HG02571 (cell line): Measurements from ENCODE around the gene RND1.
"Not testable (repeated sequence)": the region's sequence is repeated elsewhere in the genome, so short reads cannot be mapped to it uniquely, and the experiment has no call there.

Source experiments
- ATAC-seq: cut with Tn5 transposase; IDR thresholded peaks from one replicate; pipeline ENCODE4 v1.9.1; 2021; ENCODE audit warnings: mild to moderate bottlenecking, moderate library complexity; ENCODE audit not compliant: unreplicated experiment

The RND1 gene

GRCh38 chr12:48865281-48866051 is at the start of gene RND1:
Gene RND1, minus strand, starts transcription at chr12:48865870. Its CDS starts 103 bp downstream, at chr12:48865767.
- peak; percentile 89 for ATAC-seq

DNA sequence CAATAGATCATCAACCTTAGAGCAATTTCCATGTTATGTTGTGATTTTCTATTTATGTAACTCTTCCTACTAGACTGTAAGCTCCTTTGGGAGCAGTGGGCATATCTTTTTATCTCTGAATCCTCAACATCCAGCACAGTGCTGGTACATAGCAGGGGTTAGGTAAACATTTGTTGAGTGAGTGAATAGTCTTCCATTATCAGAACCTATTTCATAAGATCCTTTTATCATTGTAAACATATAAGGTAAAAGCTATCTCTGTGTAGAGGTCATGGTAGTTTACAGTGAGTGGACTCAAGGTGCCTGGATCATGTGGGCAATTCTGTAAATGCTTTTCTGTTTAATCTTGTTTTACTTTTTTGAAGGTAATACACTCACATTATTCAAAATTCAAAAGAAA is 44.5 kb upstream of the RND1 start:
- ATAC-seq = no peak

GRCh38 chr12:48909698-48910097 is 44.0 kb upstream of the RND1 start:
- ATAC-seq = not testable (repeated sequence)

DNA sequence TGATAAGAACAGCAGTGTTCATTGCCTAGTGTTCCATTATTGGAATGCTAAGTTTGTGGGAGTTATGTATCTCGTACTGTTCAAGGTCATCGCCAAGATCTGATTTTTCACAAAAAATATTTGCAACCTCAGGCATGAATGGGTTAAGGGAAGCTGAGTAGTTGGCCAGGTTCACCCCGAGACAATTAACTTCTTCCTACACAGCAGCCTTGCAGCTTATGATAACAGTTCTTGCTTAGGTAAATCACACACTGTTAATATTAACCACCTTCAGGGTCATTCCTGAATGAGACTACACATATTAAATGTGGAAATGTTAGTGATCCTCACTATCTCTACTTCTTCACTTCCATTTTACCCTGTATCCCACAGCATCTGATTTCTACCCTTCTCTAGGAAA is 41.6 kb upstream of the RND1 start:
- no peak for ATAC-seq

DNA sequence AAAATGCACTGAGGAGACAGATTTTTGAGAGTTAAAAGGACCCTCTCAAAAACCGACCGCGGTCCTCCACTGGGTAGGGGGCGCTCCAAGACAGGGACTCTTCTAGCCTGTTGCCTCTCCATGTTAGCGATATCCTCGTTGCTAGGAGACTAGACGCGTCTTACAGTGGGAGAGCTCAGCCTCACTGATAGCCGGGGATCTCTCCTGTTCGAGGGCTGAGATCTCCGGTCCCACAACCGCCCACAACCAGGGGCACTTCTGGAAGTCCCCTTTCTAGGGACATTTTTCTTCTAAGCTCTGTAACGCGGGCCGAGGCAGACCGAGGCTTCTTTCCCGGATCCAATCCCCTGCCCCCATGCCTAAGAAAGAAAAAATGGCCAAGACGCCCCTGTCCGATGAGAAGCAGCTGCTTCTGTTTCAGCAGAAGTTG is 38.3 kb upstream of the RND1 start:
- peak; percentile 62 for ATAC-seq

GRCh38 chr12:48903363-48903981 is 37.8 kb upstream of the RND1 start:
- no peak for ATAC-seq

- ATAC-seq = no peak
Observed at GRCh38 chr12:48901278-48901677, 35.6 kb upstream of the RND1 start.

DNA sequence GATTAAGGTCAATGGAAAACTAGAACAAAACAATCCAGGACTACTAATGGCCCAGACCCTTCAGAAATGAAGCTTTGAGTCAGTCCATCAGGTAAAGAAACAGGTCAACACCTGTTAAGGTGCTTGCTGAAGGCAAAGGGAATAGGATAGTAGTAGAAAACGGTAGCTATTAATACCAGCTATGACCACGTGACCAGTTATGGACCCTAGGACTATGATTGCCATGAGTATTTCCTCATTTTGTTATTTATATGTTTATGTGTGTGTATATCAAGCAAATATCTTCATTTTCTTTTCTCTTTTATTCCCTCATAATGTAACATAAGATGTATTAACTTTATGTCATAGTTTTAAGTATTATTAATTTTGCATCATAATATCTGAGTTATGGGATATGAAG is 34.0 kb upstream of the RND1 start:
- no peak for ATAC-seq

DNA sequence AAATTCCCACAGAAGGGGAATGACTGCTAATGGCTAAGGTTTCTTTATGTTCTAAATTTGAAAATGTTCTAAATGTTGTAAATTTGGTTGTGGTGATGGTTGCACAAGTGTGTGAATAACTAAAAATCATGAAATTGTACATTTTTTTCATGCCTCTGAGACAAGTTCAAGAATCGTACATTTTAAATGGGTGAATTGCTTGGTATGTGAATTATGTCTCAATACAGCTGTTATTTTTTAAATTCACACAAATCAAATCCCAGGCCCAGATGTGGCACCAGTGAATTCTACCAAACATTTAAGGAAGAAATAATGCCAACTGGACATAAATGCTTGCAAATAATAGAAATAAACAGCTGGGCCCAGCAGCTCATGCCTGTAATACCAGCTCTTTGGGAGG is 28.6 kb upstream of the RND1 start:
- ATAC-seq = no peak

- ATAC-seq = peak; percentile 79
Observed at GRCh38 chr12:48890657-48891418, 25.2 kb upstream of the RND1 start.

DNA sequence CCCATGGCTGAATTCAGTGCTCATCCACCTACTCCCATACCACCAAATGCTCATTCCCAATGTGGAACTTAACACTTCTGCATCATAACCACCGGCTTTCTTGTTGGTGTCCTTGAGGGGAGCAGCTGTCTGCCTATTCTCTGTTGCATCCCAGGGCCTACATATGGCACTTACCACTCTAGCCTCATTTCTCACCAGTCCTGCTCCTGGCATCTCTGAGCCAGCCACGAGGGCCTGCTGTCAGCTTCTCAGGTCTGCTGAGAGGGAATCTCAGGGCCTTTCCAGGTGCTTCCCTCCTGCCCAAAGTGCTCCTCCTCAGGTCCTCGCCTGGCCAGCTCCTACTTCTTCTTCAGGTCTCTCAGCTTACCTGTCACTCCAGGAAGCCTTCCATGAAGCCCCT is 24.0 kb upstream of the RND1 start:
- no peak for ATAC-seq

DNA sequence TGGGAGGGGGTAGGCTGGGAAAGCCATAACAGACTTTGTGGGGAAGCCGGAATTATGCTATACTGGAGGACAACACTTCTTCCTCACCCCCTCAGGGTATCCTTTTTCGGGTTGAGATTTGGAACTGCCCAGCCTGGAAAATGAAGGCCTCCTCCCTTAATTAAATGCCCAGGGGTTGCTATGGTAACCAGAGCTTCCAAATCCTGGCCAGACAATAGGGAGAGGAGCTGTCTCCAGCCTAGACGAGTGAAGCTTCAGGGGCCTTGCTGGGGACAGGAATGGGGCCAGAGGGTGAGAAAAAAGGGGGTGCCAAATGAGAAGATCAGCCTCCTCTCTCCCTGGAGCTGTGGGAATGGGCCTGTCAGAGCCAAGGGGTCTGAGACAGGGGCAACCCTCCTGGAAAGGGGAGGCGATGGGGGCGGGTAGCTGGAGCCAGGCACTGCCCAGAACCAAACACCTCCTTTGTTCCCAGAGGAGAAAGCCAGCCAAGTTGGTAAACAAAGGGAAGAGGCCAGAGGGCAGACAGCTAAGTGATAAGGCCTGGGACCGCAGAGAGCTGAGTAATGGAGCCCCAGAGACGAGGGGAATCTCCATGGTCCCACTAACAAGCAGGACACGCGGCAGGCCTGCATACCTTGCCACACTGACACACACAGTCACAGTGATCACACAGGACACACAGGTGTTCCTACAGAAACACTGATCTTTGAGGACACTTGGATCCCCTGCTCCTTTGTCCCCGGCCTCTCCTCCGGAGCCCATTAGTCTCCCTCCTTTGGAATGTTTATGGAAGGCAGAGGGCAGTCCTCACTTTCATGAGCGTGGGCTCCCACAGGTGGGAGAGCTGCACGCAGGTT is 17.9 kb upstream of the RND1 start:
- ATAC-seq = no peak

DNA sequence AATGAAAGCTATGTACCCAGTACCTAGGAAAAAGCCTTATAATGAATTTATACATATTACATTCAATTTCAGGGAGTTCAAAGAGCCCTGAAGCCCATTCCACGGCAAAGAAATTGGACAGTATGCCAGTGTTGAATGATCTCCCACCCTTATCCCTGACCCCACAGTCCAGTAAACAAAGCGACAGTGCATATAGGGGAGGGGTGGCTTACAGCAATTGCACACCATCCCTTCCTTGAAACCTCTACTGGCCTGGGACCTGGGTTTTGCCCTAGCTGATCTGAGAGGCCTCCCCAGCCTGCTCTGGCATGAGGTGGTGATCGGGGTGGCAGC is 17.3 kb upstream of the RND1 start:
- no peak for ATAC-seq

- ATAC-seq = no peak
Observed at GRCh38 chr12:48882315-48882687, 16.6 kb upstream of the RND1 start.

GRCh38 chr12:48881686-48882314 is 16.1 kb upstream of the RND1 start:
- ATAC-seq = no peak

- no peak for ATAC-seq
Observed at GRCh38 chr12:48880647-48881046, 15.0 kb upstream of the RND1 start.

DNA sequence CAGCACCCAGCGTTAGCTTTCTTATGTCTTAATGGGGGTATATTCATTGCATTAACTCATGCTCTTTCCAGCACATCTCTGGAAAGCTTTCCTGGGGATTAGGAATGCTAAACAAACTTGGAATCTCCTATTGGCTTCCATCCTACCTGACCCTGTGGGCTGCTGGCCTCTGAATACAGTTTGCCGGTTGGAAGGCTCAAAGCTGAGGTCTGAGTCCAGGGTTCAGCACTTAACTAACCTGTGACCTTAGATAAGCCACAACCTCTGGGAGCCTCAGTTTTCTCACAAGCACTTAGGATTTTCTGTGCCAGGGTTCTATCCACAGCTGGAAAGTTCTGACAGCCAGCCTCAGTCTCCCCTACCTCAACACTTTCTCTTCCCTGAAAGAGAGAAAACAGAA is 12.9 kb upstream of the RND1 start:
- no peak for ATAC-seq

GRCh38 chr12:48875944-48876515 is 10.4 kb upstream of the RND1 start:
- ATAC-seq = no peak

DNA sequence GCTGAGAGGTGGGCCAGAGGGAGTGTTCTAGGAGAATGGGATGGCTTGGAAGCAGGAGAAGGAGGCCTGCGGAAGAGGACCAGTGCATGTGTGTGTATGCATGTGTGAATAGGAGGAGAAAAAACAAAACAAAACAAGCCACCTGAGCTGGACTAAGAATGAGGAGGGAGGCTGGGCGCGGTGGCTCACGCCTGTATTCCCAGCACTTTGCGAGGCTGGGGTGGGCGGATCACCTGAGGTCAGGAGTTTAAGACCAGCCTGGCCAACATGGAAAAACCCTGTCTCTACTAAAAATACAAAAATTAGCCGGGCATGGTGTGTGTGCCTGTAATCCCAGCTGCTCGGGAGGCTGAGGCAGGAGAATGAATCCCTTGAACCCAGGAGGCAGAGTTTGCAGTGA is 7.9 kb upstream of the RND1 start:
- ATAC-seq = not testable (repeated sequence)

- no peak for ATAC-seq
Observed at GRCh38 chr12:48873096-48873495, 7.4 kb upstream of the RND1 start.
